ENCODE data around the gene ZNF69. TPM values are rescaled to one million over a fixed set of nuclear protein-coding genes. Genes with fewer than 3 reads are reported as not detected.
"Not testable (repeated sequence)": the region's sequence is repeated elsewhere in the genome, so short reads cannot be mapped to it uniquely, and the experiment has no call there.

ZNF69 gene
- total RNA-seq, 1 donor from 2014 or later: 20.1 TPM

DNA sequence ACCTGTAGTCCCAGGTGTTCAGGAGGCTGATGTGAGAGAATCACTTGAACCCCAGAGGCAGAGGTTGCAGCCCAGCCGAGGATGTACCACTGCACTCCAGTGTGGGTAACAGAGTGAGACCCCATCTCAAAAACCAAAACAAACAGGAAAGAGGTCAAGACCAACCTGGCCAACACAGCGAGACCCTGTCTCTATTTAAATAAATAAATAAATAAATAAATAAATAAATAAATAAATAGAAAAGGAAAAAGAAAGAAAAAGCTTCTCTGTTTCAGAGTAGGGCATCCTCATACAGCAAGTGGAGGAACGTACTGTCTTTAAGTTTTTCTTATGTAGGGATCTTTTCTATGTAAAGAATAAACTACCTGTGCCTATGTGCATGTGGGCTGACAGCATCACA is 39.6 kb downstream of the ZNF69 start:
- H3K9me3 Mint-ChIP-seq: peaks cover 14% of the 10 kb centered on the region
- DNase-seq (ENCODE audit: extremely low spot score, unreplicated experiment): no peak
- H3K4me3 Mint-ChIP-seq: peak overlapping the region; percentile 76
- peaks cover 53% of the 10 kb centered on the region for H3K36me3 Mint-ChIP-seq
- H3K27me3 Mint-ChIP-seq: no peaks in the 10 kb centered on the region
- H3K27ac Mint-ChIP-seq: no peak overlapping the region
- TF ChIP-seq, protein P1, sequence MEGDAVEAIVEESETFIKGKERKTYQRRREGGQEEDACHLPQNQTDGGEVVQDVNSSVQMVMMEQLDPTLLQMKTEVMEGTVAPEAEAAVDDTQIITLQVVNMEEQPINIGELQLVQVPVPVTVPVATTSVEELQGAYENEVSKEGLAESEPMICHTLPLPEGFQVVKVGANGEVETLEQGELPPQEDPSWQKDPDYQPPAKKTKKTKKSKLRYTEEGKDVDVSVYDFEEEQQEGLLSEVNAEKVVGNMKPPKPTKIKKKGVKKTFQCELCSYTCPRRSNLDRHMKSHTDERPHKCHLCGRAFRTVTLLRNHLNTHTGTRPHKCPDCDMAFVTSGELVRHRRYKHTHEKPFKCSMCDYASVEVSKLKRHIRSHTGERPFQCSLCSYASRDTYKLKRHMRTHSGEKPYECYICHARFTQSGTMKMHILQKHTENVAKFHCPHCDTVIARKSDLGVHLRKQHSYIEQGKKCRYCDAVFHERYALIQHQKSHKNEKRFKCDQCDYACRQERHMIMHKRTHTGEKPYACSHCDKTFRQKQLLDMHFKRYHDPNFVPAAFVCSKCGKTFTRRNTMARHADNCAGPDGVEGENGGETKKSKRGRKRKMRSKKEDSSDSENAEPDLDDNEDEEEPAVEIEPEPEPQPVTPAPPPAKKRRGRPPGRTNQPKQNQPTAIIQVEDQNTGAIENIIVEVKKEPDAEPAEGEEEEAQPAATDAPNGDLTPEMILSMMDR (conservative IDR thresholded peaks at IDR 0.05): no peak
- peaks cover 22% of the 10 kb centered on the region for H3K4me1 Mint-ChIP-seq (ENCODE audit: unreplicated experiment)

DNA sequence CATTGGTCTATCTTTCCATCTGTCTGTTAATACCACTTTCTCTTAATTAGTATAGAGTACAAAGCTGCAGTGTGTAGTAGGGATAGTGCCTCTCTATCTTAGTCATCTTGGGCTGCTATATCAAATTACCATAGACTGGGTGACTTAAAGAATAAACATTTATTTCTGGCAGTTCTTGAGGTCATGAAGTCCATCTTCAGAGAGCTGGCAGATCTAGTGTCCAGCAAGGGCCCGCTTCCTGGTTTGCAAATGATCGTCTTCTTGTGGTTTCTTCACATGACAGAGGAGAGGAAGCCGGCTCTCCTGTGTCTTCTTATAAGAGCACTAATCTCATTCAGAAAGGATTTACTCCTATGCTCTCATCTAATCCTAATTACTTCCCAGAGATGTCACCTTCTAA is 43.5 kb downstream of the ZNF69 start:
- Mint-ChIP-seq H3K4me1 (ENCODE audit: unreplicated experiment) (peaks cover 2% of the 10 kb centered on the region), H3K4me3 (no peak overlapping the region), H3K27ac (no peak overlapping the region), H3K36me3 (peaks cover 58% of the 10 kb centered on the region), H3K27me3 (no peaks in the 10 kb centered on the region), H3K9me3 (peaks cover 9% of the 10 kb centered on the region)
- DNase-seq (ENCODE audit: extremely low spot score, unreplicated experiment): no peak
- TF ChIP-seq, protein P1 (conservative IDR thresholded peaks at IDR 0.05): no peak

DNA sequence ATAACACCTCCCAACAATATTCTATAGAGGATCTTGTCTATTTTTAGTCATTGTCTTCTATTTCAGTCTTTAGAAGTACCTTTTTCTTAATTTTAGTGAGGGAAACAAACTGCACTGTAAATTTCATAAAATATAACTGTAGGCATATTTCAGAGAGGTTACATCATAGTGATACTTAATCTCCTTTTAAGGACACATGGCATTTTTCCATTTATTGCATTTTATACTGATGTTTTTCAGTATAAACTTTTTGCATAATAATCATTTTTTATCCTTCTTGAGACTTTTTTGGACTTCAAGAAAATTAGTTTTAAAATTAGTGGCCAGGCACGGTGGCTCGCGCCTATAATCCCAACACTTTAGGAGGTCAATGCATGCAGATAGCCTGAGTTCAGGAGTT is 43.9 kb downstream of the ZNF69 start:
- DNase-seq (ENCODE audit: extremely low spot score, unreplicated experiment): no peak
- Mint-ChIP-seq H3K36me3 (peaks cover 59% of the 10 kb centered on the region), H3K4me3 (no peak overlapping the region), H3K27me3 (no peaks in the 10 kb centered on the region), H3K27ac (no peak overlapping the region), H3K9me3 (peaks cover 8% of the 10 kb centered on the region), H3K4me1 (ENCODE audit: unreplicated experiment) (no peaks in the 10 kb centered on the region)
- TF ChIP-seq, protein P1 (conservative IDR thresholded peaks at IDR 0.05): no peak

DNA sequence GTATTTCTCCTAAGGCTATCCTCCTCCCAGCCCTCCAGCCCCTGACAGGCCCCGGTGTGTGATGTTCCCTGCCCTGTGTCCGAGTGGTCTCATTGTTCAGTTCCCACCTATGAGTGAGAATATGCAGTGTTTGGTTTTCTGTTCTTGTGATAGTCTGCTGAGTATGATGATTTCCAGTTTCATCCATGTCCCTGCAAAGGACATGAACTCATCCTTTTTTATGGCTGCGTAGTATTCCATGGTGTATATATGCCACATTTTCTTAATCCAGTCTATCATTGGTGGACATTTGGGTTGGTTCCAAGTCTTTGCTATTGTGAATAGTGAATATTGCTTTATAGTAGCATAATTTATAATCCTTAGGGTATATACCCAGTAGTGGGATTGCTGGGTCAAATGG is 48.2 kb downstream of the ZNF69 start:
- H3K4me3 Mint-ChIP-seq; H3K27ac Mint-ChIP-seq; DNase-seq (ENCODE audit: extremely low spot score, unreplicated experiment); H3K27me3 Mint-ChIP-seq; H3K4me1 Mint-ChIP-seq (ENCODE audit: unreplicated experiment): not testable (repeated sequence)
- Mint-ChIP-seq H3K36me3 (peaks cover 61% of the 10 kb centered on the region), H3K9me3 (peaks cover 11% of the 10 kb centered on the region)

DNA sequence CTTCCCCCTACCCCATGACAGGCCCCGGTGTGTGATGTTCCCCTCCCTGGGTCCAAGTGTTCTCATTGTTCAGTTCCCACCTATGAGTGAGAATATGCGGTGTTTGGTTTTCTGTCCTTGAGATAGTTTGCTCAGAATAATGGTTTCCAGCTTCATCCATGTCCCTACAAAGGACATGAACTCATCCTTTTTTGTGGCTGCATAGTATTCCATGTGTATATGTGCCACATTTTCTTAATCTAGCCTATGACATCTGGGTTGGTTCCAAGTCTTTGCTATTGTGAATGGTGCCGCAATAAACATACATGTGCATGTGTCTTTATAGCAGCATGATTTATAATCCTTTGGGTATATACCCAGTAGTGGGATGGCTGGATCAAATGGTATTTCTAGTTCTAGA is 50.8 kb downstream of the ZNF69 start:
- peaks cover 16% of the 10 kb centered on the region for H3K9me3 Mint-ChIP-seq

DNA sequence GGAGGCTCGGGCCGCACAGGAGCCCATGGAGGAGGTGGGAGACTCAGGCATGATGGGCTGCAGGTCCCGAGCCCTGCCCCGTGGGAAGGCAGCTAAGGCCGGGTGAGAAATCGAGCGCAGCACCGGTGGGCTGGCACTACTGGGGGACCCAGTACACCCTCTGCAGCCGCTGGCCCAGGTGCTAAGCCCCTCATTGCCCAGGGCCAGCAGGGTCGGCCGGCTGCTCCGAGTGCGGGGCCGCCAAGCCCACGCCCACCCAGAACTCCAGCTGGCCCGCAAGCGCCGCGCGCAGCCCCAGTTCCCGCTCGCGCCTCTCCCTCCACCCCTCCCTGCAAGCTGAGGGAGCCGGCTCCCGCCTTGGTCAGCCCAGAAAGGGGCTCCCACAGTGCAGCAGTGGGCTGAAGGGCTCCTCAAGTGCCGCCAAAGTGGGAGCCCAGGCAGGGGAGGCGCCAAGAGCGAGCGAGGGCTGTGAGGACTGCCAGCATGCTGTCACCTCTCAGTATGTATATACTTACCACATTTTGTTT is 53.8 kb downstream of the ZNF69 start:
- peaks cover 16% of the 10 kb centered on the region for H3K9me3 Mint-ChIP-seq
- H3K4me3 Mint-ChIP-seq: not testable (repeated sequence)
- peaks cover 74% of the 10 kb centered on the region for H3K36me3 Mint-ChIP-seq

More for the DNA sequence above, 50.8 kb downstream of the ZNF69 start:
- not testable (repeated sequence) for H3K4me1 Mint-ChIP-seq (ENCODE audit: unreplicated experiment); H3K4me3 Mint-ChIP-seq; H3K27me3 Mint-ChIP-seq; DNase-seq (ENCODE audit: extremely low spot score, unreplicated experiment); H3K27ac Mint-ChIP-seq
- H3K36me3 Mint-ChIP-seq: peaks cover 66% of the 10 kb centered on the region

DNA sequence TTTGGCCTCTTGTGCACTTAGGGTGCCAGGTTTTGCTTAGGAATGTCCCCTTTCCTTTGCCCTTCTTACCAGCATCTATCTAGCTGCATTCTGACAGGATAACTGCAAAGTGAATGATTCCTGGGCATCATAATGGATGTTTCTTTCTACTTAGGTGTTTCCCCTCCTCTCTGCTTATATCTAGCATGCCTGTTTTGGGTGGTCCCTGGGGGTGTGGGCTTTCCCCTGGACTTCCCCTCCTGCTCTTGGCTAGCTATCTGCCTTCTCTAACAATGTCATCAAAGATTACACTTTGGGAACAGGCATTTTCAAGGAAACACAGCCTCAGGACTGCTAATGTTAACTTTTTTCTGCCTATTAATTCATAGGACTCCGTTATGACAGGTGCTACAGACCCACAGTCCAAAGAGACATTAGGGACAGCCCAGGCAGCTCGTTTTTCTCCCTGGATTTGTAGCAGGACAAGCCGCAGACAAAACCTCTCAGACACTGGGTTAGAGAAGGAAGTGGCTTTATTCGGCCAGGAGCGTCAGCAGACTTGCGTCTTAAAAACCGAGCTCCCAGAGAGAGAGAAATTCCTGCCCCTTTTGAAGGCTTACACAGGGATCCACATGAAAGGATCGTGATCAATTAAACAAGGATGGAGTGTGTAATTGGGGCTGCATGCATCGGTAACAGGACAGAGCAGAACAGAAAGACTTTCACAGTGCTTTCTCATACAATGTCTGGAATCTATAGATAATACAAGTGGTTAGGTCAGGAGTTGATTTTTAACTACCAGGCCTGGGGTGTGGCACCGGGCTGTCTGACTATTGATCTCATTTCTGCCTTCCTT is 54.6 kb downstream of the ZNF69 start:
- Mint-ChIP-seq H3K27ac (no peak overlapping the region), H3K4me3 (no peak overlapping the region), H3K9me3 (peaks cover 15% of the 10 kb centered on the region), H3K36me3 (peaks cover 75% of the 10 kb centered on the region), H3K27me3 (no peaks in the 10 kb centered on the region), H3K4me1 (ENCODE audit: unreplicated experiment) (no peaks in the 10 kb centered on the region)
- TF ChIP-seq, protein P1 (conservative IDR thresholded peaks at IDR 0.05): no peak
- DNase-seq (ENCODE audit: extremely low spot score, unreplicated experiment): no peak

More for the DNA sequence above, 53.8 kb downstream of the ZNF69 start:
- not testable (repeated sequence) for H3K4me1 Mint-ChIP-seq (ENCODE audit: unreplicated experiment); H3K27me3 Mint-ChIP-seq; H3K27ac Mint-ChIP-seq; DNase-seq (ENCODE audit: extremely low spot score, unreplicated experiment)

All from type B pancreatic cell (in vitro differentiated cells).